HG03103 (cell line): ENCODE results near the gene LY6G6C.
A peak's percentile ranks its signal among the peaks of the same experiment; 100 is the strongest.

Experiments used
- ATAC-seq: cut with Tn5 transposase; IDR thresholded peaks from one replicate; pipeline ENCODE4 v1.9.1; 2021; ENCODE audit warnings: low read depth; ENCODE audit not compliant: unreplicated experiment

Gene LY6G6C

GRCh38 chr6:31742894-31743293 is 21.3 kb upstream of the LY6G6C start:
- ATAC-seq, result no peak

GRCh38 chr6:31741815-31742214 is 20.3 kb upstream of the LY6G6C start:
- ATAC-seq, result no peak

- ATAC-seq, result no peak
Observed at GRCh38 chr6:31740397-31741223, 19.1 kb upstream of the LY6G6C start.

- ATAC-seq, result peak; percentile 59
Observed at GRCh38 chr6:31739639-31740396, 18.3 kb upstream of the LY6G6C start, which contains the start of gene MSH5. TSS of gene MSH5 (plus strand) at chr6:31740005. CDS start at chr6:31740467, 462 bp downstream.

GRCh38 chr6:31737991-31738979 is 16.7 kb upstream of the LY6G6C start:
- no peak for ATAC-seq

- ATAC-seq, result no peak
Observed at GRCh38 chr6:31737315-31737990, 15.9 kb upstream of the LY6G6C start.

- no peak for ATAC-seq
Observed at GRCh38 chr6:31736768-31737314, 15.3 kb upstream of the LY6G6C start.

GRCh38 chr6:31736021-31736767 is 14.6 kb upstream of the LY6G6C start, which contains the start of gene CLIC1:
TSS of gene CLIC1 (minus strand) at chr6:31736530. CDS start at chr6:31736300, 230 bp downstream.
- ATAC-seq, result no peak

GRCh38 chr6:31734821-31735406 is 13.4 kb upstream of the LY6G6C start:
- ATAC-seq, result no peak

GRCh38 chr6:31734247-31734820 is 12.8 kb upstream of the LY6G6C start:
- no peak for ATAC-seq

- no peak for ATAC-seq
Observed at GRCh38 chr6:31733734-31734133, 12.2 kb upstream of the LY6G6C start.

- ATAC-seq, result no peak
Observed at GRCh38 chr6:31732029-31732428, 10.5 kb upstream of the LY6G6C start.

- ATAC-seq, result no peak
Observed at GRCh38 chr6:31730631-31731086, 9.1 kb upstream of the LY6G6C start.

- ATAC-seq, result no peak
Observed at GRCh38 chr6:31729979-31730630, 8.6 kb upstream of the LY6G6C start.

GRCh38 chr6:31729515-31729978 is 8.0 kb upstream of the LY6G6C start:
- no peak for ATAC-seq

GRCh38 chr6:31728767-31729514 is 7.4 kb upstream of the LY6G6C start, which contains the start of gene DDAH2:
TSS of gene DDAH2 (minus strand) at chr6:31729299. CDS start at chr6:31729161, 138 bp downstream.
- ATAC-seq, result no peak
